PC-3 (cell line): ENCODE measurements around the gene FZR1. TPM values are rescaled to one million over a fixed set of nuclear protein-coding genes. Genes with fewer than 3 reads are reported as not detected.

ENCODE experiments used
- ATAC-seq: fragments of 200-7000 bp; cut with Tn5 transposase; 2 replicates; pipeline ENCODE4 v1.9.1; 2020; ENCODE audit warnings: mild to moderate bottlenecking, moderate library complexity
- BruUV-seq: library from RNA; stranded (reverse); fragments of 400-500 nt; replicated peaks from 2 replicates; lab custom pipeline; 2021; lab: Mats Ljungman, UMichigan
- CTCF ChIA-PET: fragments of 300-600 bp; sonication (Branson Sonifier 250); formaldehyde crosslinking; loops from one replicate; lab custom pipeline; 2022; ENCODE audit warnings: antibody characterized with exemption; lab: Charles Lee
- POLR2A ChIA-PET: fragments of 300-600 bp; sonication (Branson Sonifier 250); formaldehyde crosslinking; loops from one replicate; lab custom pipeline; 2022; ENCODE audit warnings: antibody characterized with exemption; ENCODE audit not compliant: unreplicated experiment; lab: Charles Lee
- DNase-seq: peaks from one replicate; pipeline ENCODE4 v3.0.0-alpha.2; 2015
- H2AFZ ChIP-seq: fragments of 300-600 bp; sonication (generic); 2 replicates; pipeline ENCODE4 v1.6.0; 2016; ENCODE audit warnings: antibody characterized with exemption, low read length
- H3F3A ChIP-seq: fragments of 300-600 bp; sonication (generic); one replicate; pipeline ENCODE4 v1.6.0; 2017; ENCODE audit warnings: antibody characterized with exemption, low read length, control low read depth, mild to moderate bottlenecking; ENCODE audit not compliant: unreplicated experiment
- H3K27ac ChIP-seq: fragments of 300-600 bp; sonication (generic); 2 replicates; pipeline ENCODE4 v1.5.1; 2016; ENCODE audit warnings: mild to moderate bottlenecking, low read length
- H3K27me3 ChIP-seq: fragments of 300-600 bp; sonication (generic); 2 replicates; pipeline ENCODE4 v1.6.1; 2016; ENCODE audit warnings: low read length, mixed read lengths
- H3K36me3 ChIP-seq: fragments of 300-600 bp; sonication (generic); 2 replicates; pipeline ENCODE4 v1.6.1; 2016; ENCODE audit warnings: low read depth, mixed run types, low read length, mixed read lengths
- H3K4me1 ChIP-seq: fragments of 300-600 bp; sonication (generic); 2 replicates; pipeline ENCODE4 v1.5.1; 2016; ENCODE audit warnings: low read length; ENCODE audit not compliant: insufficient read depth
- H3K4me2 ChIP-seq: fragments of 300-600 bp; sonication (generic); 2 replicates; pipeline ENCODE4 v1.6.0; 2016; ENCODE audit warnings: low read length
- H3K4me3 ChIP-seq: fragments of 300-600 bp; sonication (generic); 2 replicates; pipeline ENCODE4 v1.5.1; 2016; ENCODE audit warnings: mild to moderate bottlenecking, low read length, mixed read lengths
- H3K79me2 ChIP-seq: fragments of 300-600 bp; sonication (generic); 2 replicates; pipeline ENCODE4 v1.6.1; 2017; ENCODE audit warnings: low read length, mixed read lengths
- H3K9ac ChIP-seq: fragments of 300-600 bp; sonication (generic); 2 replicates; pipeline ENCODE4 v1.6.0; 2016; ENCODE audit warnings: mild to moderate bottlenecking, low read length
- H3K9me2 ChIP-seq: fragments of 300-600 bp; sonication (generic); replicated peaks from 2 replicates; pipeline ENCODE4 v1.6.1; 2016; ENCODE audit warnings: mixed run types, low read length, mixed read lengths
- H3K9me3 ChIP-seq: fragments of 300-600 bp; sonication (generic); 2 replicates; pipeline ENCODE4 v1.6.1; 2016; ENCODE audit warnings: low read length, mixed read lengths
- H4K20me1 ChIP-seq: fragments of 300-600 bp; sonication (generic); 2 replicates; pipeline ENCODE4 v1.6.1; 2016; ENCODE audit warnings: low read length, mixed read lengths
- CTCF ChIP-seq: fragments of 300-600 bp; sonication (generic); conservative IDR thresholded peaks from 2 replicates; pipeline ENCODE4 v1.5.1; 2017; ENCODE audit warnings: antibody characterized with exemption, low read depth, mild to moderate bottlenecking, low read length
- EZH2 ChIP-seq: fragments of 300-600 bp; sonication (generic); IDR thresholded peaks from one replicate; pipeline ENCODE4 v1.6.1; 2017; ENCODE audit warnings: antibody characterized with exemption, mild to moderate bottlenecking, low read length; ENCODE audit not compliant: unreplicated experiment
- EZH2phosphoT487 ChIP-seq: fragments of 300-600 bp; sonication (generic); IDR thresholded peaks from 2 replicates; pipeline ENCODE4 v1.6.1; 2018; ENCODE audit warnings: mild to moderate bottlenecking, antibody characterized with exemption, low read length, borderline replicate concordance
- intact Hi-C: fragments of 100-400 bp; cut with micrococcal nuclease; formaldehyde crosslinking; loops from 2 replicates; pipeline ENCODE4 v1.9.0; 2023
- total RNA-seq: library from RNA; depleted of rRNA; stranded (reverse); fragments of >200 nt; gene quantifications from 2 replicates; pipeline ENCODE4 v1.2.3, GENCODE V29; 2014; rRNA removed

Gene FZR1
- total RNA-seq, 1 experiment from 2014 or later = 53.6 TPM

GRCh38 chr19:3585301-3586126, 79.4 kb downstream of the FZR1 start, which contains the start of gene GIPC3:
GIPC3 (plus strand) TSS chr19:3585478; CDS start chr19:3585598, 120 bp downstream.
- no peak within 1 kb of the TSS for H3K27ac ChIP-seq
- DNase-seq (no peak), ATAC-seq (no peak)
- no peak within 1 kb of the TSS for H3K4me3 ChIP-seq
- no peak for TF ChIP-seq EZH2phosphoT487
- TF ChIP-seq EZH2 = no peak
- no peaks in the 10 kb centered on the region for H3K9me2 ChIP-seq
- no peak within 1 kb of the TSS for H3K9ac ChIP-seq
- peaks cover 1% of the 10 kb centered on the region; the same call in 1 of the 2 replicates for H3K4me1 ChIP-seq
- no peaks in the 10 kb centered on the region for H3K9me3 ChIP-seq
- H3K36me3 ChIP-seq = no peaks in the 10 kb centered on the region
- H3K4me2 ChIP-seq = no peak within 1 kb of the TSS
- ChIA-PET POLR2A (no interaction called here), CTCF (no interaction called here)
- H3F3A ChIP-seq = no peaks in the 10 kb centered on the region
- BruUV-seq = no TSS peak
- H4K20me1 ChIP-seq = no peaks in the 10 kb centered on the region
- H3K27me3 ChIP-seq = no peaks in the 10 kb centered on the region
- no peak within 1 kb of the TSS for H2AFZ ChIP-seq
- intact Hi-C loops = no loop called here
- H3K79me2 ChIP-seq = no peaks in the 10 kb centered on the region

- intact Hi-C loops = no loop called here
- no peaks in the 10 kb centered on the region for H3K36me3 ChIP-seq
- no peaks in the 10 kb centered on the region for H3F3A ChIP-seq
- H3K9me2 ChIP-seq = no peaks in the 10 kb centered on the region
- H3K9me3 ChIP-seq = no peaks in the 10 kb centered on the region
- no peak overlapping the region for H3K4me3 ChIP-seq
- DNase-seq (no peak), ATAC-seq (no peak)
- no peak overlapping the region for H3K27ac ChIP-seq
- CTCF ChIA-PET = no interaction called here
- no peaks in the 10 kb centered on the region for H3K27me3 ChIP-seq
- no peak overlapping the region for H3K9ac ChIP-seq
- no peak for TF ChIP-seq EZH2
- peak; percentile 62 for TF ChIP-seq CTCF
- TF ChIP-seq EZH2phosphoT487 = no peak
- H4K20me1 ChIP-seq = no peaks in the 10 kb centered on the region
- H3K79me2 ChIP-seq = no peaks in the 10 kb centered on the region
- H3K4me2 ChIP-seq = no peak overlapping the region
- H2AFZ ChIP-seq = no peak overlapping the region
- POLR2A ChIA-PET = no interaction called here
- no peaks in the 10 kb centered on the region for H3K4me1 ChIP-seq
- BruUV-seq = no TSS peak
Measured at GRCh38 chr19:3586127-3586626, 80.1 kb downstream of the FZR1 start.

- no peak for DNase-seq
- Histone ChIP-seq H3K9ac (no peak overlapping the region), H3F3A (no peaks in the 10 kb centered on the region), H2AFZ (no peak overlapping the region), H3K9me2 (no peaks in the 10 kb centered on the region), H3K79me2 (no peaks in the 10 kb centered on the region), H3K4me3 (no peak overlapping the region), H3K9me3 (no peaks in the 10 kb centered on the region), H3K4me2 (no peak overlapping the region), H3K27me3 (no peaks in the 10 kb centered on the region), H4K20me1 (no peaks in the 10 kb centered on the region), H3K27ac (no peak overlapping the region), H3K36me3 (no peaks in the 10 kb centered on the region), H3K4me1 (no peaks in the 10 kb centered on the region)
- ChIA-PET CTCF (no interaction called here), POLR2A (no interaction called here)
- TF ChIP-seq EZH2phosphoT487 (no peak), CTCF (no peak), EZH2 (no peak)
- ATAC-seq = no peak
- no TSS peak for BruUV-seq
- intact Hi-C loops = no loop called here
Measured at GRCh38 chr19:3586707-3587346, 80.7 kb downstream of the FZR1 start.

Other genes with a start within 250 kb of the FZR1 start
- 31.7 and 49.6 TPM in 2 replicates for gene NFIC, start 139.7 kb upstream of the FZR1 start, total RNA-seq
- 0.36 and 0.69 TPM in 2 replicates for gene SMIM24, start 25.8 kb upstream of the FZR1 start, total RNA-seq
- gene SMIM44, start 22.9 kb upstream of the FZR1 start, total RNA-seq = not detected in 2 replicates
- gene DOHH, start 5.6 kb upstream of the FZR1 start, total RNA-seq = 51.4 and 58.3 TPM in 2 replicates
- gene TEKTIP1, start 32.9 kb downstream of the FZR1 start, total RNA-seq = not detected in 2 replicates
- 121 and 165 TPM in 2 replicates for gene MFSD12, start 51.3 kb downstream of the FZR1 start, total RNA-seq
- gene HMG20B, start 66.6 kb downstream of the FZR1 start, total RNA-seq = 146 and 210 TPM in 2 replicates
- 0.18 TPM in 1 of 2 replicates, not detected in the other for gene GIPC3, start 79.2 kb downstream of the FZR1 start, total RNA-seq
- 0.77 and 1.0 TPM in 2 replicates for gene TBXA2R, start 100.6 kb downstream of the FZR1 start, total RNA-seq
- 47.8 and 51.3 TPM in 2 replicates for gene CACTIN, start 120.5 kb downstream of the FZR1 start, total RNA-seq
- 16.1 and 21.2 TPM in 2 replicates for gene PIP5K1C, start 194.2 kb downstream of the FZR1 start, total RNA-seq
- 11.7 and 14.3 TPM in 2 replicates for gene TJP3, start 202.1 kb downstream of the FZR1 start, total RNA-seq